Astrocyte of the spinal cord (primary cell): ENCODE results near the gene GNB1.
"Not testable (repeated sequence)": the region's sequence is repeated elsewhere in the genome, so short reads cannot be mapped to it uniquely, and the experiment has no call there.

Experiments used
- DNase-seq: peaks from one replicate; pipeline ENCODE4 v3.0.0; 2011; ENCODE audit warnings: low read depth, low spot score
- H3K4me3 ChIP-seq: 2 replicates; pipeline ENCODE4 v1.5.1; 2011; ENCODE audit warnings: low read depth, mild to moderate bottlenecking, low read length, moderate library complexity
- in situ Hi-C: cut with HindIII; loops from 2 replicates; pipeline ENCODE4 v1.10.0; 2017; ENCODE audit warnings: low sequenced_read_pairs
- TF ChIP-seq, protein P1 (sequence below): IDR thresholded peaks from 2 replicates; pipeline ENCODE4 v1.5.1; 2012; ENCODE audit warnings: low read depth, mild to moderate bottlenecking, low read length, inconsistent platforms

Gene GNB1

DNA sequence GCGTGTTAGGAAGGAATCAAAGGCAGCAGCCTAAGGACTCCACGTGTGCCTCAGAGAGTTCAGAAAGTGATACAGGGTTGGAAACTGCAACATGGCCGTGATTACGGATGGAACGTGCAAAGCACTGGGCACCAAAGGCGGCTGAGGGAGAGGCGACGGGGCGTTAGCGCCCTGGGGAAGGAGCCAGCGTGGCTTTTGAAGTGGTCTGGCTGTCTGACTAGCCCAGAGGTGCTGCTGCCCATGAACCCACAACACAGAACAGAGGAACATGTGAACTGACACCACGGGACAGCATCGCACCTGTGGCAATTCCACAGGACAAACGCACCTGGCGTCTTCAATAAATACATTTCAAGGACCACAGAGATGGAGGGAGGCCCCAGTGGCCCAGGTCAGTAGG, 46.2 kb upstream of the GNB1 start:
- DNase-seq: no peak
- H3K4me3 ChIP-seq: no peak overlapping the region
- TF ChIP-seq, protein P1, sequence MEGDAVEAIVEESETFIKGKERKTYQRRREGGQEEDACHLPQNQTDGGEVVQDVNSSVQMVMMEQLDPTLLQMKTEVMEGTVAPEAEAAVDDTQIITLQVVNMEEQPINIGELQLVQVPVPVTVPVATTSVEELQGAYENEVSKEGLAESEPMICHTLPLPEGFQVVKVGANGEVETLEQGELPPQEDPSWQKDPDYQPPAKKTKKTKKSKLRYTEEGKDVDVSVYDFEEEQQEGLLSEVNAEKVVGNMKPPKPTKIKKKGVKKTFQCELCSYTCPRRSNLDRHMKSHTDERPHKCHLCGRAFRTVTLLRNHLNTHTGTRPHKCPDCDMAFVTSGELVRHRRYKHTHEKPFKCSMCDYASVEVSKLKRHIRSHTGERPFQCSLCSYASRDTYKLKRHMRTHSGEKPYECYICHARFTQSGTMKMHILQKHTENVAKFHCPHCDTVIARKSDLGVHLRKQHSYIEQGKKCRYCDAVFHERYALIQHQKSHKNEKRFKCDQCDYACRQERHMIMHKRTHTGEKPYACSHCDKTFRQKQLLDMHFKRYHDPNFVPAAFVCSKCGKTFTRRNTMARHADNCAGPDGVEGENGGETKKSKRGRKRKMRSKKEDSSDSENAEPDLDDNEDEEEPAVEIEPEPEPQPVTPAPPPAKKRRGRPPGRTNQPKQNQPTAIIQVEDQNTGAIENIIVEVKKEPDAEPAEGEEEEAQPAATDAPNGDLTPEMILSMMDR: no peak
- in situ Hi-C loops: no loop called here

DNA sequence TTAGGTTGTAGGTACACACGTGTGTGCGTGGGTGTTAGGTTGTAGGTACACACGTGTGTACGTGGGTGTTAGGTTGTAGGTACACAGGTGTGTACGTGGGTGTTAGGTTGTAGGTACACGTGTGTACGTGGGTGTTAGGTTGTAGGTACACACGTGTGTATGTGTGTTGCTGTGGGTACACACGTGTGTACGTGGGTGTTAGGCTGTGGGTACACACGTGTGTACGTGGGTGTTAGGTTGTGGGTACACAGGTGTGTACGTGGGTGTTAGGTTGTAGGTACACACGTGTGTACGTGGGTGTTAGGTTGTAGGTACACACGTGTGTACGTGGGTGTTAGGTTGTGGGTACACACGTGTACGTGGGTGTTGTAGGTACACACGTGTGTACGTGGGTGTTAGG, 44.0 kb upstream of the GNB1 start:
- H3K4me3 ChIP-seq, DNase-seq, in situ Hi-C loops: not testable (repeated sequence)

DNA sequence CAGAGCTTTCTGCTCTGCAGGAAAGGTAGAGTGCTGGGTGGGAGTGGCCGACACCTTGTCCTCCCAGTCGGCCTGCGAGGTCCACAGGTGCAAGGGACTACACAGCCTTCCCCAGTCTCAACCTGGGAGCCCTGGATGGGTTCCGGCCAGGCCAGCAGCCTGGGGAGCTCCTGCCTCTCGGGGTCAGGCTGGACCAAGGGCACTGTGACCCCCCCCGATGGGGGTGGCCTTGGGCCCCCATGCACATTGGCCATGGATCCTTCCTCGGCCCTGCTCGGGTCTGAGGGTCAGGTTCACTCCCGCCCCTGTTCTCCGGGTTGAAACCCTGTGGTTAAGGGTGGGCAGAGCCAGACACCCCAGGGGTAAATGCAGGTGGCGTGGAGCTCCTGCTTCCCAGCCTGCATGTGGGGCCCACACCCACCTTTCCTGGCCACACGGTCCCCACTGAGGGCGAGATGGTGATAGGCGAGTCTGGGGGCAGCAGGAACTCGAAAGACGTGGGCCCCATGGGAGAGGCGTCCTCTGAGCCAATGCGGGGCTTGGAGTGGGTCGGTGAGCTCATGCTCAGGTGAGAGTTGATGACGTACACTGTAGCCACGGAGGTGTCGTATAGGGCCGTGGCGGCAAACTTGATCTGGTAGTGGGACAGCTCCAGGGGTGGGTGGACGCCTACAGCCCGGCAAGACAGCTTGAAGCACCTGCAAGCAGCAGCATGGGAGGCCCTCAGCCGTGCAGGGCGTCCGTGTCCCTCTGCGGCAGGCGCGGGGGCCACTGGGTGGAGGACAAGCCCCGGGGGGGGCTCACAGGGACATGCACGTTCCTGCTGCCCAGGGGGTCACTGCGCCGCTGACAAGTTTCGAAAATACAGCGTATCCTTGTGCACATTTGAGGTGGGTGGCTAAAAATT, 39.0 kb upstream of the GNB1 start:
- TF ChIP-seq, protein P1: no peak
- H3K4me3 ChIP-seq: no peak overlapping the region
- in situ Hi-C loops: no loop called here
- no peak for DNase-seq

GRCh38 chr1:1929102-1929638, 38.3 kb upstream of the GNB1 start:
- in situ Hi-C loops: no loop called here
- TF ChIP-seq, protein P1: no peak
- DNase-seq: no peak
- no peak overlapping the region for H3K4me3 ChIP-seq

DNA sequence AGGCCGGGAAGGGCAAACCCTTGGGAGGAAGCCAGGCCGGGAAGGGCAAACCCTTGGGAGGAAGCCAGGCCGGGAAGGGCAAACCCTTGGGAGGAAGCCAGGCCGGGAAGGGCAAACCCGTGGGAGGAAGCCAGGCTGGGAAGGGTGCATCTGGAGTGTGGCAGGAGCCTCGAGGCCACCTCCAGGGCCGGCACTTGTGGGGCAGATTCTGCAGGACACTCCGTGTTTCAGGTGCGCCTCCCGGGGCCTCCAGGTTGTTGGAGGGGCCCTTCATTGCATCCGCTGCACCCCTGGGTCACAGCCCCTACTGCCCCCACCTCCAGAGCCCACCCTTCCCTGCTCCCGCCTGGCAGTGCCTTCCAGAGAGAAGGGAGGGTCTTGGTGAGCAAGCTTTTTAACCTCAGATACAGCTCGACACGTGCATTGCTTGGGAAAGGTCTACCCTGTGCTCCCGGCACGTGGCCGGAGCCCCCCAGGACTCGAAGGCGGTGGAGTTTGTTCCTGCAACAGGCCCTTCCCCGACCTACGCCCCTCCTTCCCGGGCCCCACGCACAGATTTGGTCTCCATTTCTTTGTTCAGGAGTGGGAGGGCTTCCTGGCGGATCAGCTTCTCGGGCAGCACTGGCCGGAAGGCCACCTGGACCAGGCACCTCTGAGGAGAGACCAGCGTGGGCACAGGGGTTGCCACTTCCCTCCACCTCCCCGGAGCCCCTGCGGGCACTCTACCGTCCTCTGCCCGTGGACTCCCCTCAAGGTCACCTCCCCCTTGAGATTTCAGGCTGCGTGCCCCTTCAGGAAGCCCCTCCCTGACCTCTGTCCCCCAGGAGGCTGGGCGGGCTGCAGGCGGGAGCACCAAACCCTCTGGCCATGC, 37.6 kb upstream of the GNB1 start:
- H3K4me3 ChIP-seq: no peak overlapping the region
- in situ Hi-C loops: no loop called here
- TF ChIP-seq, protein P1: no peak
- no peak for DNase-seq

GRCh38 chr1:1927751-1928150, 36.9 kb upstream of the GNB1 start:
- no peak overlapping the region for H3K4me3 ChIP-seq
- in situ Hi-C loops: no loop called here
- TF ChIP-seq, protein P1: no peak
- no peak for DNase-seq
